ENCODE results near the gene FGF22. TPM values are rescaled to one million over a fixed set of nuclear protein-coding genes. Genes with fewer than 3 reads are reported as not detected.

The FGF22 gene
- total RNA-seq, 1 experiment from 2014 or later, result 1.3 TPM

- no peaks in the 10 kb centered on the region for H3K27me3 ChIP-seq (ENCODE audit: low read length)
- no peaks in the 10 kb centered on the region for H3K9me2 ChIP-seq (replicated peaks; ENCODE audit: low read length)
- no peaks in the 10 kb centered on the region for H3K36me3 ChIP-seq (ENCODE audit: low read depth, low read length)
- no peak overlapping the region for H2AFZ ChIP-seq (ENCODE audit: low read length)
- ChIA-PET CTCF (no interaction called here), POLR2A (ENCODE audit: unreplicated experiment) (no interaction called here)
- intact Hi-C loops (cut with micrococcal nuclease), result no loop called here
- H3K9ac ChIP-seq (ENCODE audit: low read length), result no peak overlapping the region
- TF ChIP-seq EZH2 (IDR thresholded peaks at IDR 0.05; ENCODE audit: low read length, unreplicated experiment) (no peak), CTCF (conservative IDR thresholded peaks at IDR 0.05; ENCODE audit: low read depth, low read length) (no peak), EZH2phosphoT487 (IDR thresholded peaks at IDR 0.05; ENCODE audit: borderline replicate concordance, low read length) (no peak)
- no peaks in the 10 kb centered on the region for H3K4me1 ChIP-seq (ENCODE audit: insufficient read depth, low read length)
- H3K4me2 ChIP-seq (ENCODE audit: low read length), result no peak overlapping the region
- no peak overlapping the region for H3K4me3 ChIP-seq (ENCODE audit: low read length)
- H3K27ac ChIP-seq (ENCODE audit: low read length), result no peak overlapping the region
- BruUV-seq (replicated peaks), result no TSS peak
- no peaks in the 10 kb centered on the region for H3F3A ChIP-seq (ENCODE audit: low read length, unreplicated experiment)
- H4K20me1 ChIP-seq (ENCODE audit: low read length), result no peaks in the 10 kb centered on the region
- H3K79me2 ChIP-seq (ENCODE audit: low read length), result no peaks in the 10 kb centered on the region
- no peaks in the 10 kb centered on the region for H3K9me3 ChIP-seq (ENCODE audit: low read length)
- ATAC-seq (no peak), DNase-seq (no peak)
Observed at GRCh38 chr19:670609-671075, 31.0 kb downstream of the FGF22 start.

GRCh38 chr19:674282-675151, 34.8 kb downstream of the FGF22 start:
- intact Hi-C loops (cut with micrococcal nuclease), result loop anchor here (5.0 kb wide), 2 partner anchors 38 to 78 kb away; partner anchors contain the start of gene MISP
- ATAC-seq (no peak), DNase-seq (no peak)
- no peak overlapping the region for H3K4me2 ChIP-seq (ENCODE audit: low read length)
- no peak overlapping the region for H3K27ac ChIP-seq (ENCODE audit: low read length)
- H3K9me2 ChIP-seq (replicated peaks; ENCODE audit: low read length), result no peaks in the 10 kb centered on the region
- CTCF ChIA-PET, result no interaction called here
- no peaks in the 10 kb centered on the region for H3K9me3 ChIP-seq (ENCODE audit: low read length)
- H2AFZ ChIP-seq (ENCODE audit: low read length), result no peak overlapping the region
- H3K36me3 ChIP-seq (ENCODE audit: low read depth, low read length), result no peaks in the 10 kb centered on the region
- peaks cover 19% of the 10 kb centered on the region for H3K4me1 ChIP-seq (ENCODE audit: insufficient read depth, low read length)
- TF ChIP-seq EZH2 (IDR thresholded peaks at IDR 0.05; ENCODE audit: low read length, unreplicated experiment), result no peak
- no peak for TF ChIP-seq EZH2phosphoT487 (IDR thresholded peaks at IDR 0.05; ENCODE audit: borderline replicate concordance, low read length)
- TF ChIP-seq CTCF (conservative IDR thresholded peaks at IDR 0.05; ENCODE audit: low read depth, low read length), result no peak
- H3K9ac ChIP-seq (ENCODE audit: low read length), result no peak overlapping the region
- H4K20me1 ChIP-seq (ENCODE audit: low read length), result no peaks in the 10 kb centered on the region
- H3K4me3 ChIP-seq (ENCODE audit: low read length), result no peak overlapping the region
- no peaks in the 10 kb centered on the region for H3F3A ChIP-seq (ENCODE audit: low read length, unreplicated experiment)
- peaks cover 24% of the 10 kb centered on the region for H3K79me2 ChIP-seq (ENCODE audit: low read length)
- no TSS peak for BruUV-seq (replicated peaks)
- POLR2A ChIA-PET (ENCODE audit: unreplicated experiment), result no interaction called here
- no peaks in the 10 kb centered on the region for H3K27me3 ChIP-seq (ENCODE audit: low read length)

GRCh38 chr19:676007-676338, 36.3 kb downstream of the FGF22 start:
- H3K9ac ChIP-seq (ENCODE audit: low read length), result no peak overlapping the region
- H2AFZ ChIP-seq (ENCODE audit: low read length), result 0 out of 2 replicates have a peak overlapping the region, but pooled peaks have one; percentile 9
- no peaks in the 10 kb centered on the region for H3K9me3 ChIP-seq (ENCODE audit: low read length)
- H3K4me2 ChIP-seq (ENCODE audit: low read length), result peak overlapping the region; percentile 77
- BruUV-seq (replicated peaks), result no TSS peak
- H3K9me2 ChIP-seq (replicated peaks; ENCODE audit: low read length), result no peaks in the 10 kb centered on the region
- no peak for ATAC-seq
- DNase-seq, result no peak
- H3K4me1 ChIP-seq (ENCODE audit: insufficient read depth, low read length), result peaks cover 21% of the 10 kb centered on the region
- no peak overlapping the region for H3K27ac ChIP-seq (ENCODE audit: low read length)
- no peaks in the 10 kb centered on the region for H4K20me1 ChIP-seq (ENCODE audit: low read length)
- H3K36me3 ChIP-seq (ENCODE audit: low read depth, low read length), result no peaks in the 10 kb centered on the region
- POLR2A ChIA-PET (ENCODE audit: unreplicated experiment), result interaction anchor here (0.7 kb wide), 1 partner anchor 101 kb away, joined by 4 read pairs; no protein-coding TSS in a partner anchor
- peaks cover 26% of the 10 kb centered on the region for H3K79me2 ChIP-seq (ENCODE audit: low read length)
- H3K4me3 ChIP-seq (ENCODE audit: low read length), result peak overlapping the region; percentile 50; the same call in 1 of the 2 replicates
- no peaks in the 10 kb centered on the region for H3F3A ChIP-seq (ENCODE audit: low read length, unreplicated experiment)
- intact Hi-C loops (cut with micrococcal nuclease), result loop anchor here (5.0 kb wide), 2 partner anchors 36 to 76 kb away; partner anchors contain the start of gene MISP
- CTCF ChIA-PET, result no interaction called here
- TF ChIP-seq CTCF (conservative IDR thresholded peaks at IDR 0.05; ENCODE audit: low read depth, low read length), result no peak
- TF ChIP-seq EZH2phosphoT487 (IDR thresholded peaks at IDR 0.05; ENCODE audit: borderline replicate concordance, low read length), result no peak
- TF ChIP-seq EZH2 (IDR thresholded peaks at IDR 0.05; ENCODE audit: low read length, unreplicated experiment), result no peak
- H3K27me3 ChIP-seq (ENCODE audit: low read length), result no peaks in the 10 kb centered on the region
